K562 treated with DMSO at 1 percent for 12 hours (cell line): ENCODE data around the gene MFAP5. TPM values are rescaled to one million over a fixed set of nuclear protein-coding genes. Genes with fewer than 3 reads are reported as not detected.

ENCODE experiments used
- total RNA-seq: library from RNA; unstranded; fragments of 300-600 nt; gene quantifications from 2 replicates; pipeline ENCODE4 v1.2.3, GENCODE V29; 2022; ENCODE audit not compliant: insufficient read depth

MFAP5 gene, protein sequence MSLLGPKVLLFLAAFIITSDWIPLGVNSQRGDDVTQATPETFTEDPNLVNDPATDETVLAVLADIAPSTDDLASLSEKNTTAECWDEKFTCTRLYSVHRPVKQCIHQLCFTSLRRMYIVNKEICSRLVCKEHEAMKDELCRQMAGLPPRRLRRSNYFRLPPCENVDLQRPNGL
- total RNA-seq, result not detected in 2 replicates

DNA sequence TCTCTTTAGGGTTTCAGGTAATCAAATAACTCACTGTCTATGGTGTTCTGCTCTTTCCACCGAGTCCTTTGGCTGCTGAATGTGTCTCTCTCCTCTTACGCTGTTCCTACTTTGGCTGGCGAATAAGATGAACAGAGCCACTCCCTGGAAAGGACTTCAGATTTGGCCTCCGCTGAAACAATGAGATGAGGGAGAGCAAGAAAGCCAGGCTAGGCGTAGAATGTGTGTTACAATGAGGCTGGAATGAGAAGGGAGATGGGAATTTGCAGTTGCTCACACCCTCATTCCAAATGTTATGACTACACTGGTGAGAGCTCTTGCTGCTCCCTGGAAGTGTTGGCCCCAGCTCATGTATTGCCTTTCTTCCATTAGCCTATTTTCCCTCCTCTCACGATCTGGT is at the start of gene MFAP5:
MFAP5 (minus strand) TSS at position 234 of the 400 bp plus-strand sequence. CDS start 722 bp downstream, outside the sequence.

DNA sequence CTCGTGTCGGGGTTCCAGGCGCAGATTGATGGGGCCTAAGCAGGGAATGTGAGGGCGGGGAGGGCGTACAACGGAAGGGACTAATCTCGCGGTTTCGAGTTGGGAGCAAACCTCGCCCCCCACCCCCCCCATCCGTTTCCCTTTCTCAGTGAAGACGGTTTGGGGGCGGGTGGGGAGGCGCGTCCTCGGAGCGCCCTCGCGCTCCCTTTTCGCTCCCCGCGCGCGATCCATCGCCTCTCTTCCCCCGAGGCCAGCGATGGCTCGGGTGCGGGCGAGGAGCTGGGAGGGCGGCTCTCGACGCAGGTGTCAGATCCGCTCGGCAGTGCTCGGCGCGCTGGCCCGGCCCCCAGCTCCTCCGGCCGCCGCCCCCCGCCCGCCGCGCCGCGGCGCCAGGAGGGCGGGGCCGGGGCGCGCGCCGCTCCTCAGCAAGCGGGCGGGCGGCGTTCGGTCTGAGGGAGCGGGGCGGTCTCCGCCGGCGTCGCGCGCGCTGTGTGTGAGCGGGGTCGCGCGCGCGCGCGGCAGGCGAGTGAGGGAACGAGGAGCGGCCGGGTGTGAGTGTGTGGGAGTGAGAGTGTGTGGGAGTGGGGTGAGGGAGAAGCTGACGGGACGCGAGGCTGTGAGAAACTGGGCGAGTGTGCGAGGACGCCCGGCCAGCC is 35.0 kb upstream of the MFAP5 start, which contains the start of gene RIMKLB:
RIMKLB (plus strand) TSS at position 516 of the 656 bp plus-strand sequence. CDS start 15,876 bp downstream, outside the sequence.

DNA sequence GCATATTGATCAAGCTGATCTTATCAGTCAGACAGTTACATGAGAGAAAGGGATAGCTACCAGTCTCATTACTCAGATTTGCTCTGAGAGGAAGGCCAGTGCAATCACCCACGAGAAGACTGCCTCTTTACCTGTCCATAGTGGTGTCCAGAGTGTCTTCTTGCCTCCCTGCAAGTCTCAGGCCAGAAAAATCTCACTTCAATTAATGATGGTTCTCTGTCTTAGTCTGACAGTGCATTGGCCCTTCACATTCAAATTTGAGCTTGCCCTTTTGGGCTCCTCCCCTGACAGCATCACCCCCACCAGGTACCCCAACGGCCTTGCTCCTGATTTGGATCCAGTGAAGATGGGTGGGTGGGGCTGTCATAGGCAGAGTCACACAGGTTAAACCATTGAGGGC is 50.0 kb downstream of the MFAP5 start, which contains the start of gene AICDA:
AICDA (minus strand) TSS at position 231 of the 400 bp plus-strand sequence; CDS start at position 139, 92 bp downstream.

Other genes starting within 250 kb of the MFAP5 start
- not detected in 2 replicates for gene CLEC6A, start 206.9 kb downstream of the MFAP5 start, total RNA-seq
- not detected in 2 replicates for gene CLEC4D, start 149.3 kb downstream of the MFAP5 start, total RNA-seq
- not detected in 2 replicates for gene CLEC4E, start 121.9 kb downstream of the MFAP5 start, total RNA-seq
- gene AICDA, start 50.0 kb downstream of the MFAP5 start, total RNA-seq, result not detected in 2 replicates
- gene RIMKLB, start 35.2 kb upstream of the MFAP5 start, total RNA-seq, result 5.9 and 9.8 TPM in 2 replicates
- gene A2ML1, start 159.8 kb upstream of the MFAP5 start, total RNA-seq, result not detected in 2 replicates